Stomach (tissue), 4 donors: Measurements from ENCODE around the gene NPTN.

Experiments used
- EP300 ChIP-seq: sonication (generic); formaldehyde crosslinking; IDR thresholded peaks from one replicate; pipeline ENCODE4 v1.6.1; 2017; ENCODE audit warnings: antibody characterized with exemption
- POLR2A ChIP-seq, 4 donors: fragments of 450-650 bp; IDR thresholded peaks; one replicate each; pipeline ENCODE4 v1.6.1; 2016; ENCODE audit warnings: antibody characterized with exemption in 4 of 4, control low read depth in 2 of 4, mild to moderate bottlenecking in 1 of 4, moderate library complexity in 1 of 4
- POLR2AphosphoS5 ChIP-seq, 3 donors: sonication (generic); formaldehyde crosslinking; IDR thresholded peaks; one replicate each; pipeline ENCODE4 v1.6.1; 2016; ENCODE audit warnings: antibody characterized with exemption in 3 of 3
- TF ChIP-seq, protein P1 (sequence below), 7 experiments: fragments of 450-650 bp in 4 of 7; fragments of 200-600 bp in 3 of 7; sonication (generic) in 3 of 7; IDR thresholded peaks; one replicate each; pipeline ENCODE4 v1.5.1; 2016 to 2019; ENCODE audit warnings: antibody characterized with exemption in 7 of 7, control low read depth in 2 of 7, mild to moderate bottlenecking in 1 of 7

DNA sequence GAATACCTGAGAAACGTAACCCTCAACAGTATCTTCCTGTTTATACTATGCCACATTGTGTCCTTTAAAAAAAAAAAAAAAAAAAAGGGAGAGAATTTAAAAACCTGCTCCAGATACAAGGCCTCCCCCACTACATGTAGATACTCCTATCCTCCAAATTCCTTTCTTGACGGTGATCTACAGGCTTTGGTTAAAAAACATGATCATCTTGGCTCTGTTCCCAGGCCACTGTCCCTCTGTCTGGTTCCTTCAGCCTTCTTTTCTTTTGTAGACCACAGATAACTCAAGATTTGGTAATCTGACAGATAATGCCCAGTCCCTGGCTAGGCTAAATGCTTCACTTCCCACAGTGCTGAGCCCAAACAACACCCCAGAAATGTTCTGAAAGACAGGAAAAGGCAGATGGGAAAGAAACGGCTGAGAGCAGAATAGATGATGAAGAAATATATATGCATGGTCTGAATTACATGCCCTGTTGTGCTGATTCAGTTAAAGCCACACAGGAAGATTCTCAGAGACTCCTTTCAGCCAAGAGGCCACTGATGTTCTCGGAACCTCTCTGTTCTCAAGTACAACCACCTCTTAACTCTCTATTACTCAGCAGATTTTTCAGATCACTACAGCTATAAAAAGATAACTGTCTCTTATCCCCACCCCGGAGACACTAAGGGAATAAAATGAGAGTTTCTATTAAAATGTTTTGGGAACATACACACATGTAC lies 48.3 kb downstream of the NPTN start:
- TF ChIP-seq POLR2A (IDR thresholded peaks at IDR 0.05) (no peak), POLR2AphosphoS5 (IDR thresholded peaks at IDR 0.05) (no peak), EP300 (no peak)
- TF ChIP-seq, protein P1, sequence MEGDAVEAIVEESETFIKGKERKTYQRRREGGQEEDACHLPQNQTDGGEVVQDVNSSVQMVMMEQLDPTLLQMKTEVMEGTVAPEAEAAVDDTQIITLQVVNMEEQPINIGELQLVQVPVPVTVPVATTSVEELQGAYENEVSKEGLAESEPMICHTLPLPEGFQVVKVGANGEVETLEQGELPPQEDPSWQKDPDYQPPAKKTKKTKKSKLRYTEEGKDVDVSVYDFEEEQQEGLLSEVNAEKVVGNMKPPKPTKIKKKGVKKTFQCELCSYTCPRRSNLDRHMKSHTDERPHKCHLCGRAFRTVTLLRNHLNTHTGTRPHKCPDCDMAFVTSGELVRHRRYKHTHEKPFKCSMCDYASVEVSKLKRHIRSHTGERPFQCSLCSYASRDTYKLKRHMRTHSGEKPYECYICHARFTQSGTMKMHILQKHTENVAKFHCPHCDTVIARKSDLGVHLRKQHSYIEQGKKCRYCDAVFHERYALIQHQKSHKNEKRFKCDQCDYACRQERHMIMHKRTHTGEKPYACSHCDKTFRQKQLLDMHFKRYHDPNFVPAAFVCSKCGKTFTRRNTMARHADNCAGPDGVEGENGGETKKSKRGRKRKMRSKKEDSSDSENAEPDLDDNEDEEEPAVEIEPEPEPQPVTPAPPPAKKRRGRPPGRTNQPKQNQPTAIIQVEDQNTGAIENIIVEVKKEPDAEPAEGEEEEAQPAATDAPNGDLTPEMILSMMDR (IDR thresholded peaks at IDR 0.05) = no peak
